Ovary (tissue), 9 donors: Measurements from ENCODE around the gene PUS10. TPM values are rescaled to one million over a fixed set of nuclear protein-coding genes. Genes with fewer than 3 reads are reported as not detected.
"Not testable (repeated sequence)": the region's sequence is repeated elsewhere in the genome, so short reads cannot be mapped to it uniquely, and the experiment has no call there.

ENCODE experiments used
- DNase-seq, 5 donors: peaks; one replicate each; pipeline ENCODE4 v3.0.0-alpha.2; 2019 to 2020
- H3K27ac ChIP-seq, 2 donors: fragments of 200-600 bp; one replicate each; pipeline versions ENCODE4 v1.5.1 to v1.8.0; 2019 to 2022
- H3K27me3 ChIP-seq: fragments of 200-600 bp; one replicate; pipeline ENCODE4 v1.8.0; 2022
- H3K36me3 ChIP-seq: fragments of 200-600 bp; sonication (generic); one replicate; pipeline ENCODE4 v1.5.1; 2019
- H3K4me1 ChIP-seq: one replicate; pipeline ENCODE4 v1.8.1; 2013; ENCODE audit warnings: mild to moderate bottlenecking, moderate library complexity; ENCODE audit not compliant: insufficient read depth
- H3K4me3 ChIP-seq: fragments of 200-600 bp; sonication (generic); one replicate; pipeline ENCODE4 v1.5.1; 2017
- H3K9me3 ChIP-seq, 2 donors: fragments of 200-600 bp in 1 of 2; sonication (generic) in 1 of 2; one replicate each; pipeline versions ENCODE4 v1.5.1 to v1.8.1; 2013 to 2019; ENCODE audit warnings: mild to moderate bottlenecking in 1 of 2, moderate library complexity in 1 of 2
- EP300 ChIP-seq: sonication (generic); formaldehyde crosslinking; IDR thresholded peaks from one replicate; pipeline ENCODE4 v1.6.1; 2017; ENCODE audit warnings: antibody characterized with exemption
- POLR2A ChIP-seq: fragments of 450-650 bp; IDR thresholded peaks from one replicate; pipeline ENCODE4 v1.6.1; 2017; ENCODE audit warnings: antibody characterized with exemption, mild to moderate bottlenecking, moderate library complexity
- WGBS, 3 donors: extraction: QIAGEN DNeasy Blood & Tissue Kit in 1 of 3; methylation state at CpG; one replicate each; pipeline versions ENCODE4 v1.1.5 to v1.1.7; 2013 to 2017; 5-methylcytosine and 5-hydroxymethylcytosine counted together
- intact Hi-C, 4 donors: fragments of 100-400 bp; cut with DNase I; formaldehyde crosslinking; loops; one replicate each; pipeline versions ENCODE4 v1.11.0 to v1.15.1; 2022 to 2023
- polyA plus RNA-seq, 2 donors: library from polyadenylated mRNA; stranded (reverse); fragments of 200-250 nt in 1 of 2; fragments of 350-450 nt in 1 of 2; fragmentation: Illumina TruSeq in 1 of 2; extraction: RNeasy Lipid Tissue Mini Kit (QIAGEN cat#74804) in 1 of 2; gene quantifications; one replicate each; pipeline ENCODE4 v1.2.3, GENCODE V29; 2013 to 2014
- total RNA-seq, 7 donors: library from RNA; depleted of rRNA in 2 of 7; stranded (reverse); fragments of >200 nt in 2 of 7; fragmentation: NEBNext Ultra II Directional in 3 of 7; extraction: Animal tissue kit (Norgen Biotek cat#: 25700) in 3 of 7; gene quantifications; one replicate each; pipeline versions ENCODE4 v1.1.0 to v1.2.4, GENCODE V29; 2016 to 2023
- TF ChIP-seq, protein P1 (sequence below), 3 donors: fragments of 450-650 bp in 2 of 3; fragments of 200-600 bp in 1 of 3; IDR thresholded peaks; one replicate each; pipeline versions ENCODE4 v1.5.1 to v1.8.0; 2016 to 2022; ENCODE audit warnings: antibody characterized with exemption in 3 of 3, mild to moderate bottlenecking in 1 of 3
- donor health status: DM: no; HTN: no; CAD: no; lungs with moderate emphysema.
- donor health status: DM: no; HTN: no; CAD: no.
- donor health status: Bipolar disorder and iron deficiency.
- donor health status: DM: yes; HTN: yes; CAD: no.
- donor health status: DM: no; HTN: no; CAD: no.
- donor health status: DM: yes; HTN: yes; CAD: no.

Gene PUS10
- total and polyA plus RNA-seq, 9 donors: 4.5 to 9.4 (median 6.7) TPM

DNA sequence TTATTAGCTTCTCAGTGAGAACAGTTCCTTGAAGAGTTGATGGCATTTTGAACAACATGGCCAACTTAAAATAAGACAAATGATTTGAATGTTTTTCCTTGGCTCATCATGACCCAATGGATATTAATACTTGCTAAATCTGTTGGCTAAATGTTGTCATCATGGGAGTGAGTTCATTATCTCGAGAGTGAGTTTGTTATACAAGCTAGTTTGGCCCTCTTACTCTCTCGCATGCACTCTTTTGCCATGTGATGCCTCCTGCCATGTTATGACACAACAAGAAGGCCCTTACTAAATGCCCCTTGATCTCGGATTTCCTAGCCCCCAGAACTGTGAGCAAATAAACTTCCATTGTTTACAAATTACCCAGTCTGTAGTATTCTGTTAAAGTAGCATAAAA lies 24.8 kb upstream of the PUS10 start:
- Histone ChIP-seq H3K4me3 (no peak overlapping the region), H3K9me3 (no peaks in the 10 kb centered on the region), H3K4me1 (peaks cover 5% of the 10 kb centered on the region), H3K27me3 (no peaks in the 10 kb centered on the region), H3K36me3 (no peaks in the 10 kb centered on the region), H3K27ac (no peak overlapping the region)
- DNase-seq: no peak
- intact Hi-C loops: no loop called here
- no peak for TF ChIP-seq POLR2A
- TF ChIP-seq, protein P1, sequence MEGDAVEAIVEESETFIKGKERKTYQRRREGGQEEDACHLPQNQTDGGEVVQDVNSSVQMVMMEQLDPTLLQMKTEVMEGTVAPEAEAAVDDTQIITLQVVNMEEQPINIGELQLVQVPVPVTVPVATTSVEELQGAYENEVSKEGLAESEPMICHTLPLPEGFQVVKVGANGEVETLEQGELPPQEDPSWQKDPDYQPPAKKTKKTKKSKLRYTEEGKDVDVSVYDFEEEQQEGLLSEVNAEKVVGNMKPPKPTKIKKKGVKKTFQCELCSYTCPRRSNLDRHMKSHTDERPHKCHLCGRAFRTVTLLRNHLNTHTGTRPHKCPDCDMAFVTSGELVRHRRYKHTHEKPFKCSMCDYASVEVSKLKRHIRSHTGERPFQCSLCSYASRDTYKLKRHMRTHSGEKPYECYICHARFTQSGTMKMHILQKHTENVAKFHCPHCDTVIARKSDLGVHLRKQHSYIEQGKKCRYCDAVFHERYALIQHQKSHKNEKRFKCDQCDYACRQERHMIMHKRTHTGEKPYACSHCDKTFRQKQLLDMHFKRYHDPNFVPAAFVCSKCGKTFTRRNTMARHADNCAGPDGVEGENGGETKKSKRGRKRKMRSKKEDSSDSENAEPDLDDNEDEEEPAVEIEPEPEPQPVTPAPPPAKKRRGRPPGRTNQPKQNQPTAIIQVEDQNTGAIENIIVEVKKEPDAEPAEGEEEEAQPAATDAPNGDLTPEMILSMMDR (IDR thresholded peaks at IDR 0.05): no peak
- no peak for TF ChIP-seq EP300
- WGBS, 3 donors: 44 to 58% (median 47%) methylated on average over 3 of the region's 3 CpGs

DNA sequence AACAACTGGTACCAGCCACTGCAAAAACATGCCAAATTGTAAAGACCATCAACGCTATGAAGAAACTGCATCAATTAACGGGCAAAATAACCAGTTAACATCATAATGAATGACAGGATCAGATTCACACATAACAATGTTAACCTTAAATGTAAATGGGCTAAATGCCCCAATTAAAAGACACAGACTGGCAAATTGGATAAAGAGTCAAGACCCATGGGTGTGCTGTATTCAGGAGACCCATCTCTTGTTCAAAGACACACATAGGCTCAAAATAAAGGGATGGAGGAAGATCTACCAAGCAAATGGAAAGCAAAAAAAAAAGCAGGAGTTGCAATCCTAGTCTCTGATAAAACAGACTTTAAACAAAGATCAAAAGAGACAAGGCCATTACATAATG lies 18.6 kb upstream of the PUS10 start:
- intact Hi-C loops, H3K36me3 ChIP-seq, H3K9me3 ChIP-seq, H3K27ac ChIP-seq, DNase-seq, H3K4me3 ChIP-seq, H3K4me1 ChIP-seq, H3K27me3 ChIP-seq: not testable (repeated sequence)
- 97 to 100% (median 100%) methylated on average over 2 of the region's 2 CpGs for WGBS, 3 donors

DNA sequence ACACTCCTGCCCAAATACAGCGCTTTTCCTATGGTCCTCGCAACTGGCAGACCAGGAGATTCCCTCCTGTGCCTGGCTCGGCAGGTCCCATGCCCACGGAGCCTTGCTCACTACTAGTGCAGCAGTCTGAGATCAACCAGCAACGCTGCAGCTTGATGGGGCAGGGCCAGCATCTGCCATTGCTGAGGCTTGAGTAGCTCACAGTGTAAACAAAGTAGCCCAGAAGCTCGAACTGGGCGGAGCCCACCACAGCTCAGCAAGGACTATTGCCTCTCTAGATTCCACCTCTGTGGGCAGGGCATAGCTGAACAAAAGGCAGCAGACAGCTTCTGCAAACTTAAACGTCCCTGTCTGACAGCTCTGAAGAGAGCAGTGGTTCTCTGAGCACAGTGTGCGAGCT lies 16.5 kb upstream of the PUS10 start:
- H3K27me3 ChIP-seq, H3K27ac ChIP-seq, intact Hi-C loops, H3K4me3 ChIP-seq, H3K36me3 ChIP-seq, DNase-seq, H3K9me3 ChIP-seq, H3K4me1 ChIP-seq: not testable (repeated sequence)
- whole genome bisulfite sequencing, 3 donors: 96 to 97% (median 96%) methylated on average over 9 of the region's 9 CpGs

DNA sequence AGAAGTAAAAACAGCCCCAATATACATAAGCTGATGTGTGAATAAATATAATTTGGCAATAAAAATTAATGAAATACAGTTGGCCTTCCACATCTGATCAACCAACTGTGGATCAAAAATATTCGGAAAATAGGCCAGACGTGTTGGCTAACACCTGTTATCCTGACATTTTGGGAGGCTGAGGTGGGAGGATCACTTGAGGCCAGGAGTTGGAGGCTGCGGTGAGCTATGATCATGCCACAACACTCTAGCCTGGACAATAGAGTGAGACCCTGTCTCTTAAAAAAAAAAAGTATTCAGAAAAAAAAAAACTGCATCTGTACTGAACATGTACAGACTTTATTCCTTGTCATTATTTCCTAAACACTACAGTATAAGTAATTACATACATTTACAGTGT lies 11.5 kb upstream of the PUS10 start:
- no peak for DNase-seq
- no peaks in the 10 kb centered on the region for H3K4me1 ChIP-seq
- no peaks in the 10 kb centered on the region for H3K9me3 ChIP-seq
- no peaks in the 10 kb centered on the region for H3K27me3 ChIP-seq
- H3K27ac ChIP-seq: no peak overlapping the region
- TF ChIP-seq, protein P1 (IDR thresholded peaks at IDR 0.05): no peak
- TF ChIP-seq POLR2A: no peak
- TF ChIP-seq EP300: no peak
- intact Hi-C loops: no loop called here
- H3K4me3 ChIP-seq: no peak overlapping the region
- H3K36me3 ChIP-seq: no peaks in the 10 kb centered on the region
- WGBS, 3 donors: 93 to 96% (median 96%) methylated on average over 3 of the region's 3 CpGs

DNA sequence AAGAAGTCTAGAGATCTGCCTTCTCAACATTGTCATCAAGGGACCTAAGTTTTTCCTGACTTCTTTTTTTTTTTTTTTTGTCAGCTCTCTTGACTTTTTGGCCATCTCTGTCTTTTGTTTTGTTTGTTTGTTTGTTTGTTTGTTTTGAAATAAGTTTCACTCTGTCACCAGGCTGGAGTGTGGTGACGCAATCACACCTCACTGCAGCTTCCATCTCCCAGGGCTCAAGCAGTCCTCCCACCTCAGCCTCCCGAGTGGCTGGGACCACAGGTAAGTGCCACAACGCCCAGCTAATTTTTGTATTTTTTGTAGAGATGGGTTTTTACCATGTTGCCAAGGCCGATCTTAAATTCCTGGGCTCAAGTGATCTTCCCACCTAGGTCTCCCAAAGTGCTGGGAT lies 5.6 kb upstream of the PUS10 start:
- no peak overlapping the region for H3K27ac ChIP-seq
- H3K4me3 ChIP-seq: no peak overlapping the region
- no peak for DNase-seq
- no peaks in the 10 kb centered on the region for H3K36me3 ChIP-seq
- no peaks in the 10 kb centered on the region for H3K9me3 ChIP-seq
- TF ChIP-seq EP300: no peak
- no peak for TF ChIP-seq POLR2A
- TF ChIP-seq, protein P1 (IDR thresholded peaks at IDR 0.05): no peak
- 83 to 93% (median 92%) methylated on average over 4 of the region's 4 CpGs for WGBS, 3 donors
- no peaks in the 10 kb centered on the region for H3K27me3 ChIP-seq
- H3K4me1 ChIP-seq: peaks cover 5% of the 10 kb centered on the region
- intact Hi-C loops: no loop called here

DNA sequence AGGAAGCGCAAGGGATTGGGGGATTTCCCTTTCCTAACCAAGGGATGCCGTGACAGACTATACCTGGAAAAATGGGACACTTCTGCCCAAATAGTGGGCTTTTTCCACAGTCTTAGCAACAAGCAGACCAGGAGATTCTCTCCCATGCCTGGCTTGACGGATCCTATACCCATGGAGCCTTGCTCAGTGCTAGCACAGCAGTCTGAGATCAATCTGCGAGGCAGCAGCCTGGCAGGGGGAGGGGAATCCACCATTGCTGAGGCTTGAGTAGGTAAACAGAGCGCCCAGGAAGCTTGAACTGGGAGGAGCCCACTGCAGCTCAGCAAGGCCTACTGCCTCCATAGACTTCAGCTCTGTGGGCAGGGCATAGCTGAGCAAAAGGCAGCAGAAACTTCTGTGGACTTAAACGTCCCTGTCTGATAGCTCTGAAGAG lies 3.2 kb upstream of the PUS10 start:
- intact Hi-C loops: no loop called here
- TF ChIP-seq POLR2A (no peak), EP300 (no peak)
- TF ChIP-seq, protein P1 (IDR thresholded peaks at IDR 0.05): no peak
- WGBS, 3 donors: 86 to 92% (median 90%) methylated on average over 6 of the region's 6 CpGs
- Histone ChIP-seq H3K9me3 (no peaks in the 10 kb centered on the region), H3K4me1 (peaks cover 6% of the 10 kb centered on the region), H3K27me3 (no peaks in the 10 kb centered on the region), H3K36me3 (no peaks in the 10 kb centered on the region), H3K4me3 (no peak overlapping the region), H3K27ac (no peak overlapping the region)
- no peak for DNase-seq
